H9 (cell line): ENCODE measurements around the gene CLDN20. TPM values are rescaled to one million over a fixed set of nuclear protein-coding genes. Genes with fewer than 3 reads are reported as not detected.

Experiments used
- DNase-seq: peaks from one replicate; pipeline ENCODE4 v3.0.0-alpha.2; 2017
- H2AFZ ChIP-seq: one replicate; pipeline ENCODE4 v1.6.1; 2013; ENCODE audit warnings: mild to moderate bottlenecking, low read length, control low read depth, moderate library complexity
- H2AK5ac ChIP-seq: 2 replicates; pipeline ENCODE4 v1.6.1; 2013; ENCODE audit warnings: low read length, control low read depth, mixed read lengths; ENCODE audit not compliant: insufficient read length
- H2BK120ac ChIP-seq: one replicate; pipeline ENCODE4 v1.6.1; 2013; ENCODE audit warnings: low read depth, mild to moderate bottlenecking, low read length, control low read depth, inconsistent platforms; ENCODE audit not compliant: poor library complexity, severe bottlenecking
- H2BK12ac ChIP-seq: 2 replicates; pipeline ENCODE4 v1.6.1; 2013; ENCODE audit warnings: low read length, control low read depth, mixed read lengths, low read depth; ENCODE audit not compliant: insufficient read length
- H2BK15ac ChIP-seq: 2 replicates; pipeline ENCODE4 v1.6.1; 2013; ENCODE audit warnings: low read depth, low read length, control low read depth
- H2BK20ac ChIP-seq: one replicate; pipeline ENCODE4 v1.6.1; 2013; ENCODE audit warnings: low read depth, mild to moderate bottlenecking, low read length, control low read depth, inconsistent platforms; ENCODE audit not compliant: poor library complexity, severe bottlenecking
- H2BK5ac ChIP-seq: 2 replicates; pipeline ENCODE4 v1.6.1; 2013; ENCODE audit warnings: low read length, control low read depth, mixed read lengths; ENCODE audit not compliant: insufficient read length
- H3K14ac ChIP-seq: 2 replicates; pipeline ENCODE4 v1.6.1; 2013; ENCODE audit warnings: low read length, control low read depth; ENCODE audit not compliant: insufficient read depth
- H3K18ac ChIP-seq: 2 replicates; pipeline ENCODE4 v1.6.1; 2013; ENCODE audit warnings: low read depth, mild to moderate bottlenecking, mixed read lengths, low read length, control low read depth; ENCODE audit not compliant: insufficient read length
- H3K23ac ChIP-seq: 2 replicates; pipeline ENCODE4 v1.6.1; 2013; ENCODE audit warnings: low read length, control low read depth, mixed read lengths, low read depth; ENCODE audit not compliant: insufficient read length
- H3K23me2 ChIP-seq: 2 replicates; pipeline ENCODE4 v1.6.1; 2013; ENCODE audit warnings: low read depth, mild to moderate bottlenecking, mixed read lengths, low read length, control low read depth; ENCODE audit not compliant: insufficient read length, poor library complexity, severe bottlenecking
- H3K27ac ChIP-seq: 2 replicates; pipeline ENCODE4 v1.5.1; 2013; ENCODE audit warnings: low read length, control low read depth, mixed read lengths, low read depth; ENCODE audit not compliant: insufficient read length
- H3K27me3 ChIP-seq: 2 replicates; pipeline ENCODE4 v1.6.1; 2013; ENCODE audit warnings: low read length, control low read depth, inconsistent platforms; ENCODE audit not compliant: insufficient read depth
- H3K4ac ChIP-seq: 2 replicates; pipeline ENCODE4 v1.6.1; 2013; ENCODE audit warnings: low read depth, mild to moderate bottlenecking, control low read depth, inconsistent platforms, low read length, moderate library complexity
- H3K4me1 ChIP-seq: 2 replicates; pipeline ENCODE4 v1.6.1; 2013; ENCODE audit warnings: low read length, control low read depth, inconsistent platforms; ENCODE audit not compliant: insufficient read depth
- H3K4me2 ChIP-seq: 2 replicates; pipeline ENCODE4 v1.6.1; 2013; ENCODE audit warnings: low read length, control low read depth, mixed read lengths; ENCODE audit not compliant: insufficient read length, insufficient read depth
- H3K56ac ChIP-seq: 2 replicates; pipeline ENCODE4 v1.6.1; 2013; ENCODE audit warnings: low read depth, mild to moderate bottlenecking, mixed read lengths, low read length, control low read depth; ENCODE audit not compliant: insufficient read length
- H3K79me1 ChIP-seq: 2 replicates; pipeline ENCODE4 v1.6.1; 2013; ENCODE audit warnings: low read depth, mild to moderate bottlenecking, moderate library complexity, low read length, control low read depth, inconsistent platforms; ENCODE audit not compliant: insufficient read depth, poor library complexity, severe bottlenecking
- H3K79me2 ChIP-seq: 2 replicates; pipeline ENCODE4 v1.6.1; 2013; ENCODE audit warnings: low read length, control low read depth, inconsistent platforms; ENCODE audit not compliant: insufficient read depth
- H3K9ac ChIP-seq: 2 replicates; pipeline ENCODE4 v1.6.1; 2013; ENCODE audit warnings: low read length, control low read depth, mixed read lengths; ENCODE audit not compliant: insufficient read length; ENCODE audit errors: extremely low read depth
- H3K9me3 ChIP-seq: one replicate; pipeline ENCODE4 v1.6.1; 2013; ENCODE audit warnings: low read depth, low read length, inconsistent platforms; ENCODE audit not compliant: control insufficient read depth
- H3T11ph ChIP-seq: one replicate; pipeline ENCODE4 v1.6.1; 2013; ENCODE audit warnings: mild to moderate bottlenecking, low read length, control low read depth, inconsistent platforms
- H4K20me1 ChIP-seq: one replicate; pipeline ENCODE4 v1.6.1; 2013; ENCODE audit not compliant: control insufficient read depth, insufficient read length, insufficient read depth
- H4K5ac ChIP-seq: 2 replicates; pipeline ENCODE4 v1.6.1; 2013; ENCODE audit warnings: low read depth, mild to moderate bottlenecking, mixed read lengths, low read length, control low read depth; ENCODE audit not compliant: insufficient read length
- H4K8ac ChIP-seq: replicated peaks from 2 replicates; pipeline ENCODE4 v1.6.1; 2013; ENCODE audit warnings: low read length, control low read depth, mixed read lengths, low read depth; ENCODE audit not compliant: insufficient read length
- H4K91ac ChIP-seq: 2 replicates; pipeline ENCODE4 v1.6.1; 2013; ENCODE audit warnings: low read depth, mild to moderate bottlenecking, moderate library complexity, mixed read lengths, low read length, control low read depth; ENCODE audit not compliant: insufficient read length
- H3K27ac Mint-ChIP-seq, 3 experiments: 2 replicates in 2 of 3; 3 replicates in 1 of 3; pipeline ENCODE4 v1.8.0; 2020 to 2021; ENCODE audit warnings: mixed read lengths in 3 of 3, mild to moderate bottlenecking in 1 of 3, moderate library complexity in 1 of 3
- H3K27me3 Mint-ChIP-seq: 2 replicates; pipeline ENCODE4 v1.8.0; 2021; ENCODE audit warnings: low read depth, mild to moderate bottlenecking, moderate library complexity, mixed read lengths
- H3K36me3 Mint-ChIP-seq, 3 experiments: 2 replicates in 2 of 3; 3 replicates in 1 of 3; pipeline ENCODE4 v1.8.0; 2020 to 2021; ENCODE audit warnings: low read depth in 3 of 3, mixed read lengths in 3 of 3; ENCODE audit not compliant: insufficient read depth in 1 of 3
- H3K4me1 Mint-ChIP-seq, 2 experiments: 2 replicates each; pipeline ENCODE4 v1.8.0; 2020; ENCODE audit warnings: mixed read lengths in 2 of 2
- H3K4me3 Mint-ChIP-seq, 2 experiments: 2 replicates in 1 of 2; 3 replicates in 1 of 2; pipeline ENCODE4 v1.8.0; 2020 to 2021; ENCODE audit warnings: mild to moderate bottlenecking in 2 of 2, mixed read lengths in 2 of 2, moderate library complexity in 1 of 2
- H3K9me3 Mint-ChIP-seq, 2 experiments: 2 replicates in 1 of 2; 3 replicates in 1 of 2; pipeline ENCODE4 v1.8.0; 2020; ENCODE audit warnings: mild to moderate bottlenecking in 2 of 2, mixed read lengths in 2 of 2, moderate library complexity in 1 of 2
- WGBS: extraction: QIAGEN DNeasy Blood & Tissue Kit; methylation state at CpG from one replicate; pipeline ENCODE4 v1.1.7; 2013; ENCODE audit warnings: missing lambda C conversion rate, low lambda C conversion rate, mixed read lengths; ENCODE audit not compliant: insufficient read length; ENCODE audit errors: extremely low coverage; 5-methylcytosine and 5-hydroxymethylcytosine counted together
- total RNA-seq: library from RNA; stranded (reverse); gene quantifications from 2 replicates; pipeline ENCODE4 v1.2.1, GENCODE V29; 2021
- TF ChIP-seq, protein P1 (sequence below): fragments of 200-600 bp; sonication (generic); conservative IDR thresholded peaks from 3 replicates; pipeline ENCODE4 v1.8.0; 2021; ENCODE audit warnings: antibody characterized with exemption, mild to moderate bottlenecking

CLDN20 gene
- total RNA-seq, 1 experiment from 2014 or later, result not detected

DNA sequence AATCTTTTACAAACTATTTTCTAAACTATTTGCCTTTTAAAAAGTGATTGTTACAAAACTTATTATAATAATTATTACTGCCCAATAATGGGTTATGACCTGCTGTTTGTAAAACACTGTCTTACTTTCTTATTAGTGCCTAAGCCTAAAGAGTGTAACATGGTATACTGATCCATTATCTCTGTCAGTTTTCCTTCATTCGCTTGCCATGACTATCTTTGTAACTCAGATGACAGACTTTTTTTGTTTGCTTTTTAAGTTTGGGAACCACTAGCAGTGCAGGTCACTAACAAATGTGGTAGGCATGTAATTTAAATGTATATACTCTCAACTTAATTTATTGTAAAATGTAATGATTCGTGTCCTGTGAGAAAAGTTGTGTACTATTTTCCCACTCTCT lies 60.4 kb downstream of the CLDN20 start:
- H4K91ac ChIP-seq, result no peak overlapping the region
- no peaks in the 10 kb centered on the region for H3K79me2 ChIP-seq
- DNase-seq, result no peak
- Mint-ChIP-seq H3K9me3 (no peaks in the 10 kb centered on the region), H3K4me1 (peaks cover 20 to 25% of the 10 kb centered on the region in 2 experiments), H3K27me3 (no peaks in the 10 kb centered on the region), H3K4me3 (no peak overlapping the region), H3K27ac (no peak overlapping the region), H3K36me3 (no peaks in the 10 kb centered on the region)
- H3K23ac ChIP-seq, result no peak overlapping the region
- H3K9me3 ChIP-seq, result no peaks in the 10 kb centered on the region
- H3K79me1 ChIP-seq, result no peaks in the 10 kb centered on the region
- no peak overlapping the region for H2AK5ac ChIP-seq
- H2BK5ac ChIP-seq, result no peak overlapping the region
- no peak overlapping the region for H3K4ac ChIP-seq
- no peak overlapping the region for H3K9ac ChIP-seq
- H2BK120ac ChIP-seq, result no peak overlapping the region
- H2BK20ac ChIP-seq, result no peak overlapping the region
- no peak overlapping the region for H3T11ph ChIP-seq
- H4K5ac ChIP-seq, result no peak overlapping the region
- H2AFZ ChIP-seq, result no peak overlapping the region
- H2BK12ac ChIP-seq, result no peak overlapping the region
- H3K56ac ChIP-seq, result no peak overlapping the region
- TF ChIP-seq, protein P1, sequence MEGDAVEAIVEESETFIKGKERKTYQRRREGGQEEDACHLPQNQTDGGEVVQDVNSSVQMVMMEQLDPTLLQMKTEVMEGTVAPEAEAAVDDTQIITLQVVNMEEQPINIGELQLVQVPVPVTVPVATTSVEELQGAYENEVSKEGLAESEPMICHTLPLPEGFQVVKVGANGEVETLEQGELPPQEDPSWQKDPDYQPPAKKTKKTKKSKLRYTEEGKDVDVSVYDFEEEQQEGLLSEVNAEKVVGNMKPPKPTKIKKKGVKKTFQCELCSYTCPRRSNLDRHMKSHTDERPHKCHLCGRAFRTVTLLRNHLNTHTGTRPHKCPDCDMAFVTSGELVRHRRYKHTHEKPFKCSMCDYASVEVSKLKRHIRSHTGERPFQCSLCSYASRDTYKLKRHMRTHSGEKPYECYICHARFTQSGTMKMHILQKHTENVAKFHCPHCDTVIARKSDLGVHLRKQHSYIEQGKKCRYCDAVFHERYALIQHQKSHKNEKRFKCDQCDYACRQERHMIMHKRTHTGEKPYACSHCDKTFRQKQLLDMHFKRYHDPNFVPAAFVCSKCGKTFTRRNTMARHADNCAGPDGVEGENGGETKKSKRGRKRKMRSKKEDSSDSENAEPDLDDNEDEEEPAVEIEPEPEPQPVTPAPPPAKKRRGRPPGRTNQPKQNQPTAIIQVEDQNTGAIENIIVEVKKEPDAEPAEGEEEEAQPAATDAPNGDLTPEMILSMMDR, result no peak
- peaks cover 4% of the 10 kb centered on the region for H3K23me2 ChIP-seq
- no peak overlapping the region for H2BK15ac ChIP-seq
- no peak overlapping the region for H3K14ac ChIP-seq
- WGBS, result no CpG with 5 or more reads among the region's 2 CpGs
- H3K27ac ChIP-seq, result no peak overlapping the region
- H3K4me1 ChIP-seq, result peaks cover 2% of the 10 kb centered on the region; the same call in 1 of the 2 replicates
- H4K20me1 ChIP-seq, result no peaks in the 10 kb centered on the region
- H4K8ac ChIP-seq, result no peak overlapping the region
- H3K18ac ChIP-seq, result no peak overlapping the region
- H3K27me3 ChIP-seq, result no peaks in the 10 kb centered on the region
- no peak overlapping the region for H3K4me2 ChIP-seq
